Endothelial cell of umbilical vein (primary cell): ENCODE data around the gene SMYD4.
"Not testable (repeated sequence)": the region's sequence is repeated elsewhere in the genome, so short reads cannot be mapped to it uniquely, and the experiment has no call there.

Source experiments
- POLR2A ChIP-seq: IDR thresholded peaks from 2 replicates; pipeline ENCODE4 v1.6.1; 2012; ENCODE audit warnings: low read depth, mild to moderate bottlenecking, control low read depth, low read length
- POLR2AphosphoS5 ChIP-seq: IDR thresholded peaks from 2 replicates; pipeline ENCODE4 v1.6.1; 2012; ENCODE audit warnings: low read depth, mild to moderate bottlenecking, control low read depth, low read length, moderate library complexity; ENCODE audit not compliant: insufficient read depth
- TF ChIP-seq, protein P1 (sequence below), 2 donors: IDR thresholded peaks; 1 replicate in 1 of 2; 2 replicates in 1 of 2; pipeline ENCODE4 v1.5.1; 2011; ENCODE audit warnings: low read length in 2 of 2, mild to moderate bottlenecking in 2 of 2, moderate library complexity in 2 of 2, control low read depth in 1 of 2, inconsistent platforms in 1 of 2, low read depth in 1 of 2; ENCODE audit not compliant: insufficient read depth in 1 of 2; ENCODE audit errors: extremely low read depth in 1 of 2

DNA sequence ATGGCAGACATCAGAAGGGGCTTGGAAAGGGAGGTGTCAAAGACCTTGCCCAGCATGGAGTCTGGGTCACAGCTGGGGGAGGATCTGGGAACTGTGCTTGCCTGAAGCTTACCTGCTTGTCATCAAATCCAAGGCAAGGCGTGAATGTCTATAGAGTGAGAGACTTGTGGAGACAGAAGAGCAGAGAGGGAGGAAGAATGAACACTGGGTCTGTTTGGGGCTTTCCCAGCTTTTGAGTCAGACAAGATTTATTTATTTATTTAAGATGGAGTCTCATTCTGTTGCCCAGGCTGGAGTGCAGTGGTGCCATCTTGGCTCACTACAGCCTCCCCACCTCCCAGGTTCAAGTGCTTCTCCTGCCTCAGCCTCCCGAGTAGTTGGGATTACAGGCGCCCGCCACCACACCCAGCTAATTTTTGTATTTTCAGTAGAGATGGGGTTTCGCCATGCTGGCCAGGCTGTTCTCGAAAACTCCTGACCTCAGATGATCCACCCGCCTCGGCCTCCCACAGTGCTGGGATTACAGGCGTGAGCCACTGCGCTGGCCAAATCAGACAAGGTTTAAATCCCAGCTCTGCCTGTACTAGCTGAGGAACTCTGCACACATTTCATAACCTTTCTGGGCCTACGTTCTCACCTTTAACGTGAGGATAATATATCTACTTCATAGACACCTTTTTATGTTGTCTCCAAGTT, 56.6 kb downstream of the SMYD4 start:
- not testable (repeated sequence) for TF ChIP-seq POLR2A, POLR2AphosphoS5
- TF ChIP-seq, protein P1, sequence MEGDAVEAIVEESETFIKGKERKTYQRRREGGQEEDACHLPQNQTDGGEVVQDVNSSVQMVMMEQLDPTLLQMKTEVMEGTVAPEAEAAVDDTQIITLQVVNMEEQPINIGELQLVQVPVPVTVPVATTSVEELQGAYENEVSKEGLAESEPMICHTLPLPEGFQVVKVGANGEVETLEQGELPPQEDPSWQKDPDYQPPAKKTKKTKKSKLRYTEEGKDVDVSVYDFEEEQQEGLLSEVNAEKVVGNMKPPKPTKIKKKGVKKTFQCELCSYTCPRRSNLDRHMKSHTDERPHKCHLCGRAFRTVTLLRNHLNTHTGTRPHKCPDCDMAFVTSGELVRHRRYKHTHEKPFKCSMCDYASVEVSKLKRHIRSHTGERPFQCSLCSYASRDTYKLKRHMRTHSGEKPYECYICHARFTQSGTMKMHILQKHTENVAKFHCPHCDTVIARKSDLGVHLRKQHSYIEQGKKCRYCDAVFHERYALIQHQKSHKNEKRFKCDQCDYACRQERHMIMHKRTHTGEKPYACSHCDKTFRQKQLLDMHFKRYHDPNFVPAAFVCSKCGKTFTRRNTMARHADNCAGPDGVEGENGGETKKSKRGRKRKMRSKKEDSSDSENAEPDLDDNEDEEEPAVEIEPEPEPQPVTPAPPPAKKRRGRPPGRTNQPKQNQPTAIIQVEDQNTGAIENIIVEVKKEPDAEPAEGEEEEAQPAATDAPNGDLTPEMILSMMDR (IDR thresholded peaks at IDR 0.05; ENCODE audit: extremely low read depth in 1 of 2, insufficient read depth in 1 of 2, low read depth in 1 of 2, low read length in 2 of 2): not testable (repeated sequence)
